OCI-LY7 (cell line): ENCODE measurements around the gene KIF16B. TPM values are rescaled to one million over a fixed set of nuclear protein-coding genes. Genes with fewer than 3 reads are reported as not detected.

Experiments
- BruUV-seq: library from RNA; stranded (reverse); fragments of 400-500 nt; replicated peaks from 2 replicates; lab custom pipeline; 2021; lab: Mats Ljungman, UMichigan
- CTCF ChIA-PET: fragments of 300-600 bp; sonication (Branson Sonifier 250); formaldehyde crosslinking; loops from one replicate; lab custom pipeline; 2022; ENCODE audit warnings: antibody characterized with exemption; ENCODE audit not compliant: unreplicated experiment; lab: Charles Lee
- POLR2A ChIA-PET: fragments of 300-600 bp; sonication (Branson Sonifier 250); formaldehyde crosslinking; loops from one replicate; lab custom pipeline; 2022; ENCODE audit warnings: antibody characterized with exemption; lab: Charles Lee
- DNase-seq: peaks from one replicate; pipeline ENCODE4 v3.0.0-alpha.2; 2015; ENCODE audit warnings: low spot score
- H2AFZ ChIP-seq: fragments of 200-600 bp; sonication (generic), shearing (Covaris generic); 2 replicates; pipeline ENCODE4 v1.6.1; 2014; ENCODE audit warnings: mild to moderate bottlenecking, antibody characterized with exemption, low read length, moderate library complexity
- H3K27ac ChIP-seq: fragments of 200-600 bp; sonication (generic); 2 replicates; pipeline ENCODE4 v1.5.1; 2014; ENCODE audit warnings: mixed run types, low read depth, mild to moderate bottlenecking, moderate library complexity, low read length, inconsistent platforms; ENCODE audit not compliant: poor library complexity, severe bottlenecking
- H3K36me3 ChIP-seq: fragments of 200-600 bp; sonication (generic); 2 replicates; pipeline ENCODE4 v1.6.1; 2014; ENCODE audit warnings: mild to moderate bottlenecking, antibody characterized with exemption, low read length, moderate library complexity, mixed read lengths; ENCODE audit not compliant: insufficient read depth
- H3K4me1 ChIP-seq: fragments of 200-600 bp; sonication (generic); 2 replicates; pipeline ENCODE4 v1.5.1; 2014; ENCODE audit warnings: mild to moderate bottlenecking, low read length; ENCODE audit not compliant: insufficient read depth, poor library complexity, severe bottlenecking
- H3K4me2 ChIP-seq: fragments of 200-600 bp; sonication (generic); 2 replicates; pipeline ENCODE4 v1.6.1; 2014; ENCODE audit warnings: mild to moderate bottlenecking, low read length
- H3K4me3 ChIP-seq: fragments of 200-600 bp; sonication (generic); 2 replicates; pipeline ENCODE4 v1.5.1; 2014; ENCODE audit warnings: mild to moderate bottlenecking, low read depth, low read length; ENCODE audit not compliant: poor library complexity, severe bottlenecking
- H3K79me2 ChIP-seq: fragments of 200-600 bp; sonication (generic); 2 replicates; pipeline ENCODE4 v1.6.1; 2016; ENCODE audit warnings: low read depth, mild to moderate bottlenecking, low read length, moderate library complexity, mixed read lengths; ENCODE audit not compliant: insufficient read depth
- H3K9me2 ChIP-seq: fragments of 200-600 bp; sonication (generic); 2 replicates; pipeline ENCODE4 v1.6.1; 2016; ENCODE audit warnings: mild to moderate bottlenecking, low read length, mixed read lengths; ENCODE audit not compliant: insufficient read depth
- H3K9me3 ChIP-seq: fragments of 200-600 bp; sonication (generic); 2 replicates; pipeline ENCODE4 v1.6.1; 2014; ENCODE audit warnings: mild to moderate bottlenecking, mixed run types, low read length, mixed read lengths
- H4K20me1 ChIP-seq: fragments of 200-600 bp; sonication (generic); 2 replicates; pipeline ENCODE4 v1.6.1; 2014; ENCODE audit warnings: mild to moderate bottlenecking, antibody characterized with exemption, low read length, moderate library complexity, mixed read lengths; ENCODE audit not compliant: insufficient read depth
- EZH2phosphoT487 ChIP-seq: fragments of 200-600 bp; sonication (generic); IDR thresholded peaks from 2 replicates; pipeline ENCODE4 v1.6.1; 2018; ENCODE audit warnings: low read depth, borderline replicate concordance, mild to moderate bottlenecking, mixed run types, antibody characterized with exemption, low read length, moderate library complexity, mixed read lengths
- intact Hi-C: fragments of 100-400 bp; cut with micrococcal nuclease; formaldehyde crosslinking; loops from one replicate; pipeline ENCODE4 v1.10.0; 2022; ENCODE audit not compliant: unreplicated experiment
- total RNA-seq, 2 experiments: library from RNA; depleted of rRNA in 1 of 2; stranded (reverse); fragments of >200 nt in 1 of 2; shearing (Covaris generic) in 1 of 2; gene quantifications; 2 replicates each; pipeline ENCODE4 v1.2.3, GENCODE V29; 2014 to 2022
- TF ChIP-seq, protein P1 (sequence below): fragments of 200-600 bp; sonication (generic); conservative IDR thresholded peaks from 2 replicates; pipeline ENCODE4 v1.5.1; 2014; ENCODE audit warnings: mild to moderate bottlenecking, antibody characterized with exemption, low read length, moderate library complexity, mixed read lengths

KIF16B gene
- total RNA-seq, 2 experiments from 2014 or later = 6.2 to 11.2 TPM

DNA sequence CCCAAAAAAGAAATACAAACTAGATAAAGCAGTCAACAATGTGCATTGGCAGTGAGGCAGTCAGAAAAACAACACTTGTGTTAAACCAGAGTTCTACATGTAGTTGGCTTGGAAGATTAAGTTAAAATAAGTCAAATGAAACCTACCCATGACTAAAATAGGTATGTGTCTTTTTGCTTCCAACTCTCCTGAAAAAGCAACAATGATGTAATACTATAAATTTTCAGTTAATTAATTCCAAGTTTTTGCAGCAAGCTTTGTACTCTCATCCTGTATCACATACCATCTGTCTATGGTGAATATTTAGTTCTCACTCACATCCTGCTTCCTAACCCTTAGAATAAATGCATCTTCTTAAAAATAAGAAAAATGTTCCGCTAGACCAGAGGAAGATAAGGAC is 261.5 kb downstream of the KIF16B start:
- intact Hi-C loops = no loop called here
- DNase-seq = no peak
- no TSS peak for BruUV-seq
- Histone ChIP-seq H3K4me3 (no peak overlapping the region), H3K36me3 (no peaks in the 10 kb centered on the region), H2AFZ (no peak overlapping the region), H3K9me2 (no peaks in the 10 kb centered on the region), H3K4me1 (no peaks in the 10 kb centered on the region), H3K79me2 (no peaks in the 10 kb centered on the region), H3K9me3 (no peaks in the 10 kb centered on the region), H3K4me2 (no peak overlapping the region), H3K27ac (no peak overlapping the region), H4K20me1 (no peaks in the 10 kb centered on the region)
- CTCF ChIA-PET = no interaction called here
- POLR2A ChIA-PET = no interaction called here
- TF ChIP-seq EZH2phosphoT487 = no peak
- TF ChIP-seq, protein P1, sequence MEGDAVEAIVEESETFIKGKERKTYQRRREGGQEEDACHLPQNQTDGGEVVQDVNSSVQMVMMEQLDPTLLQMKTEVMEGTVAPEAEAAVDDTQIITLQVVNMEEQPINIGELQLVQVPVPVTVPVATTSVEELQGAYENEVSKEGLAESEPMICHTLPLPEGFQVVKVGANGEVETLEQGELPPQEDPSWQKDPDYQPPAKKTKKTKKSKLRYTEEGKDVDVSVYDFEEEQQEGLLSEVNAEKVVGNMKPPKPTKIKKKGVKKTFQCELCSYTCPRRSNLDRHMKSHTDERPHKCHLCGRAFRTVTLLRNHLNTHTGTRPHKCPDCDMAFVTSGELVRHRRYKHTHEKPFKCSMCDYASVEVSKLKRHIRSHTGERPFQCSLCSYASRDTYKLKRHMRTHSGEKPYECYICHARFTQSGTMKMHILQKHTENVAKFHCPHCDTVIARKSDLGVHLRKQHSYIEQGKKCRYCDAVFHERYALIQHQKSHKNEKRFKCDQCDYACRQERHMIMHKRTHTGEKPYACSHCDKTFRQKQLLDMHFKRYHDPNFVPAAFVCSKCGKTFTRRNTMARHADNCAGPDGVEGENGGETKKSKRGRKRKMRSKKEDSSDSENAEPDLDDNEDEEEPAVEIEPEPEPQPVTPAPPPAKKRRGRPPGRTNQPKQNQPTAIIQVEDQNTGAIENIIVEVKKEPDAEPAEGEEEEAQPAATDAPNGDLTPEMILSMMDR = no peak

DNA sequence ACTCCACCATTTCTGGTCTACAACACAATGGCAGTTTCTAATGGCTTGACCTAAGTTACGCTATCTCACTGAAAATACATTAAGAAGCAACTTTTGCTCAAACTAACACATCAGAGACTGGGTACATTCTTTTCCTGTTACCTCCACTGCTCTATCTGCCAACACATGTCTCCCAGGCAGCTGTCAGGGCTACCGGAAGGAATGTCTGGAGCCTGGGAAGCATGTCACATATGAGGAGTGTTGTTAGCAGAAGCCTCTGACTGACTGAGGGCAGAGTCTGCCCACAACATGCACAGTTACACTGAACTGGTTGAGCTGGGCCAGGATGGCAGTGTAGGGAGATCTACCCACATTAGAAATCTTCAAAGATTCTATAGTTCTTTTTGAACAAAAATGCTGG is 264.5 kb downstream of the KIF16B start:
- H3K4me3 ChIP-seq = no peak overlapping the region
- H3K4me1 ChIP-seq = no peaks in the 10 kb centered on the region
- intact Hi-C loops = no loop called here
- BruUV-seq = no TSS peak
- H3K9me3 ChIP-seq = no peaks in the 10 kb centered on the region
- H3K4me2 ChIP-seq = no peak overlapping the region
- no peak for TF ChIP-seq EZH2phosphoT487
- TF ChIP-seq, protein P1 = no peak
- H3K27ac ChIP-seq = no peak overlapping the region
- no peak overlapping the region for H2AFZ ChIP-seq
- no peak for DNase-seq
- no peaks in the 10 kb centered on the region for H4K20me1 ChIP-seq
- CTCF ChIA-PET = no interaction called here
- no peaks in the 10 kb centered on the region for H3K79me2 ChIP-seq
- H3K9me2 ChIP-seq = no peaks in the 10 kb centered on the region
- POLR2A ChIA-PET = no interaction called here
- no peaks in the 10 kb centered on the region for H3K36me3 ChIP-seq

DNA sequence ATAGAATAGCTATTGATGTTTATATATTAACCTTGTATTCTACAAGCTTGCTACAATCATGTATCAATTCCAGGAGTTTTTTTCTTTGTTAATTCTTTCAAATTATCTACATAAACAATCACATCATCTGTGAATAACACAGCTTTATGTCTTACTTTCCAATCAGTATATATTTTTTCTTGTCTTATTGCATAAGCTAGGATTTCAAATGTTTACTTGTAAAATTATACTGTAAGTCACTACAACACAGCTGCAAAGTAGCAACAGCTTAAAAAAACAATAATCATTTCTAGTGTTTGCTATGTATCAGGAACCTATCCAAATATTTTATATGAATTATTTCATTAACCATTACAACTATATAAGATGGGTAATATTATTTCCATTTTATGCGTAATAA is 270.4 kb downstream of the KIF16B start:
- Histone ChIP-seq H3K4me2 (no peak overlapping the region), H4K20me1 (no peaks in the 10 kb centered on the region), H3K4me1 (no peaks in the 10 kb centered on the region), H3K27ac (no peak overlapping the region), H3K36me3 (no peaks in the 10 kb centered on the region), H3K4me3 (no peak overlapping the region), H3K79me2 (no peaks in the 10 kb centered on the region), H3K9me2 (no peaks in the 10 kb centered on the region), H3K9me3 (peaks cover 14% of the 10 kb centered on the region), H2AFZ (no peak overlapping the region)
- TF ChIP-seq, protein P1 = no peak
- TF ChIP-seq EZH2phosphoT487 = no peak
- DNase-seq = no peak
- ChIA-PET POLR2A (interaction anchor here (0.6 to 1.4 kb wide), 3 partner anchors 19 to 1247 kb away, joined by 3 to 4 read pairs (median 4); no protein-coding TSS in a partner anchor), CTCF (no interaction called here)
- intact Hi-C loops = no loop called here
- BruUV-seq = no TSS peak
